Activated T-cell treated with anti-CD3 and anti-CD28 coated beads, Interleukin-2, amount 50 U/mL, for 4 hours (primary cell): ENCODE data around the gene NEDD4. TPM values are rescaled to one million over a fixed set of nuclear protein-coding genes. Genes with fewer than 3 reads are reported as not detected.
A peak's percentile ranks its signal among the peaks of the same experiment; 100 is the strongest.
"Not testable (repeated sequence)": the region's sequence is repeated elsewhere in the genome, so short reads cannot be mapped to it uniquely, and the experiment has no call there.

Experiments
- ATAC-seq, 2 donors: fragments of 200-7000 bp; cut with Tn5 transposase; one replicate each; pipeline ENCODE4 v1.10.0; 2021
- DNase-seq: peaks from one replicate; pipeline ENCODE4 v3.0.0-alpha.2; 2020
- H3K27me3 Mint-ChIP-seq: one replicate; pipeline ENCODE4 v1.8.0; 2021; ENCODE audit warnings: low read depth, mixed read lengths
- H3K36me3 Mint-ChIP-seq: one replicate; pipeline ENCODE4 v1.8.0; 2022; ENCODE audit warnings: mixed read lengths; ENCODE audit not compliant: insufficient read depth
- H3K4me1 Mint-ChIP-seq: one replicate; pipeline ENCODE4 v1.8.0; 2021; ENCODE audit warnings: low read depth, mixed read lengths
- H3K4me3 Mint-ChIP-seq: one replicate; pipeline ENCODE4 v1.8.0; 2021; ENCODE audit warnings: mild to moderate bottlenecking, moderate library complexity, mixed read lengths
- H3K9me3 Mint-ChIP-seq: one replicate; pipeline ENCODE4 v1.8.0; 2021; ENCODE audit warnings: mixed read lengths
- total RNA-seq, 3 donors: library from RNA; stranded (reverse); gene quantifications; one replicate each; pipeline ENCODE4 v1.2.1, GENCODE V29; 2021

The NEDD4 gene
- total RNA-seq, 3 donors from 2014 or later = 4.5 to 9.4 (median 8.0) TPM

DNA sequence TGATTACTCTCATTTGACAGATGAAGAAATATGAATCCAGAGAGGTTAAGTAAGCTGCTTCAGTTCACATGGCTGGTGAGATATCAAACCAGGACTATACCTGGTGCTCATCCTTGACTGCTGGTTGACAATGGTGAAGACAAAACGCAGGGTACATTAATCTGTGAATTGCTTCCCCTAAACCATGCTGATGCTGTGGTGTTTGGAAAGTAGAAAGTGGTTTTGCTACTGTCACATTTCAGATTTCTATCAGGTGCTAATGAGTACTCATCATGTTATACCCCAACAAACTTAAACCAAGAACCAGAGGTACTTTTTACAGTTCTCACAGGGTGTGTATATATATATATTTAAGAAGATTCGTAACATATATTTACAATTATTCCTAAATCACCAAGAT lies 165.5 kb downstream of the NEDD4 start:
- no peak overlapping the region for H3K4me3 Mint-ChIP-seq
- ATAC-seq = peak in 1 of 2 donors; percentile 25
- no peaks in the 10 kb centered on the region for H3K27me3 Mint-ChIP-seq

GRCh38 chr15:55827204-55827603 lies 166.2 kb downstream of the NEDD4 start:
- no peak for ATAC-seq
- Mint-ChIP-seq H3K4me3 (no peak overlapping the region), H3K4me1 (peaks cover 12% of the 10 kb centered on the region), H3K9me3 (no peaks in the 10 kb centered on the region), H3K36me3 (peaks cover 4% of the 10 kb centered on the region), H3K27me3 (no peaks in the 10 kb centered on the region)
- no peak for DNase-seq

More for the DNA sequence above, 165.5 kb downstream of the NEDD4 start:
- no peak for DNase-seq
- H3K36me3 Mint-ChIP-seq = peaks cover 4% of the 10 kb centered on the region
- peaks cover 12% of the 10 kb centered on the region for H3K4me1 Mint-ChIP-seq
- no peaks in the 10 kb centered on the region for H3K9me3 Mint-ChIP-seq

DNA sequence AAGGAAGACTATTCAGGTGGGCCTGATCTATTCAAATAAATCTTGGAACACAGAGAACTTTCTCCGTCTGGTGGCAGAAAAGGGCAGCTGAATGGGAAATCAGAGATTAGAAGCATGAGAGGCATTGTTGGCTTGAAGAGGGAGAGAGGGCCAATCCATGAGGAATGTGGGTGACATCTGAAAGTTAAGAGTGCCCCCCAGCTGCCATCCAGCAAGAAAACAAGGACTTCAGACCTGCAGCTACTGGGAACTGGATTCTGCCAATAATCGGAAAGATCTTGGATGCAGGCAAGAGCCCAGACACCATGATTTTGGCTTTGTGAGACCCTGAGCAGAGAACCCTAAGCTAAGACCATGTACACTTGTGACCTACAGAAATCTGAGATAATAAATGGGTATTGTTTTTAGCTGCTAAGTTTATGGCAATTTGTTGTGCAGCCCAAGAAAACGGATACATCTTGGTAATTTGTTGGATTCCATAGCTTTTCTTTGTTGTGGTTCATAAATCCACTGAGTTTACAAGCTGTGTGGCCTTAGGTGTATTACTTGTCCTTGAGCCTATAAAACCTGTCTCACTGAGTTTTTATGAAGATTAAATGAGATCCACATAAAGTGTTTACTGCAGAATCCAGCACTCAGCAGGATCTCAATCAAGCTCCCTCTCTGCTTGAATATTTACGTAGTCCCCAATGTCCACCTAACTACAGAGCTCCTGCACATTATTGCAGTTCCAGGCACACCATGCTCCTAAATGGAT lies 168.4 kb downstream of the NEDD4 start:
- no peak for ATAC-seq

DNA sequence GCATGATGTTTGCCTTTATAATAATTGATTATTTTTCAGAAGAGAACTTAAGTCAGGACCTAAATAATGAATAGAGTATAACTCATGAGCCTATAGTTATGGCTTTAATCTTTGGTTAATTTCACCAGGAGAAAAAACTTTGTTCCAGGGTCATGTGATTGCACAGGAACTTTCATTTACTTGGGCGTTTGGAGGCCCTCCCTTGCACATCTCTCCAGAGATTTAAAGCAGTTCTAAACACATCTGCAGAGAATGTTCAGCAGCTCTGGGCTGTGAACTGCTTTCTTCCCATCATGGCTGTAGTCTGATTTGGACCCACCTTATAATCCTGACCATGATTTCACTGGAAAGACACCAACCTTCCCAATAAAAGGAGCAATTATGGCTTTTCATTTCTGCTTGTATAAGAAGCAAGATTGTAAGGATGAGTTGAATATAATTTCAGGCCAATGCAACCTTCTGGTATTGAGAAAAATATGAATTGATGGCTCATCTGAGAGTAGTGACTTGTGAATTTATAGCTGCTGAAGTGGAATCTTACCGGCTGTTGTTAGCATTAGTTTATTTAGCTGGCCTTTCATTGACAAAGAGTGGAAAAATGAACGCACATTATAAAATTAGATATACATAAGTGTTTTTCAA lies 169.6 kb downstream of the NEDD4 start:
- no peaks in the 10 kb centered on the region for H3K36me3 Mint-ChIP-seq
- H3K9me3 Mint-ChIP-seq = no peaks in the 10 kb centered on the region
- H3K27me3 Mint-ChIP-seq = no peaks in the 10 kb centered on the region
- DNase-seq (no peak), ATAC-seq (no peak)
- H3K4me1 Mint-ChIP-seq = no peaks in the 10 kb centered on the region
- H3K4me3 Mint-ChIP-seq = no peak overlapping the region

More for the DNA sequence above, 168.4 kb downstream of the NEDD4 start:
- H3K36me3 Mint-ChIP-seq = no peaks in the 10 kb centered on the region
- no peak overlapping the region for H3K4me3 Mint-ChIP-seq
- peaks cover 6% of the 10 kb centered on the region for H3K4me1 Mint-ChIP-seq
- no peaks in the 10 kb centered on the region for H3K9me3 Mint-ChIP-seq
- no peaks in the 10 kb centered on the region for H3K27me3 Mint-ChIP-seq
- no peak for DNase-seq

DNA sequence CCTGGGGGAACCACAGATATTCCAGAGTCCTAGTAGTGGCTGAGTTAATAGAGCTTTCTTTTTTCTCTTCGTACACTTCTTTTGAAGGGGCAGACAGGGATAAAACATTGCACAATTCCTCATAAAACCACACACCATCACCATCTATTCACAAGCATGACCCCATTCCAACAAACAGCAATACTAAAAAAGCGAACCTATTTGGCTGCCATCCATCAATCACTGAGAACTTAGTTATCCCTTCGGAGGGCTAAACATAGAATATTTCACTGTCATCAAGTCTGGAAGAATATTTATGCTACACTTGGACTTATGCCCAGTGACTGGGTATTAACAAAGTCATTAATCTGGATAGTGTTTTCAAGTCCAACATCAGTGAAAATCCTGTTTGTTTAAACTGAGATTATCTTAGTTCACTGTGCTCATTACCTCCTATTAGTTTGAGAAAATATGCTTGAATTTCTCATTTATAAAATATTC lies 170.2 kb downstream of the NEDD4 start:
- Mint-ChIP-seq H3K4me3 (no peak overlapping the region), H3K4me1 (no peaks in the 10 kb centered on the region), H3K36me3 (no peaks in the 10 kb centered on the region), H3K9me3 (no peaks in the 10 kb centered on the region), H3K27me3 (no peaks in the 10 kb centered on the region)
- ATAC-seq (no peak), DNase-seq (no peak)

- H3K27me3 Mint-ChIP-seq, DNase-seq, H3K9me3 Mint-ChIP-seq, H3K4me3 Mint-ChIP-seq, H3K4me1 Mint-ChIP-seq, ATAC-seq, H3K36me3 Mint-ChIP-seq: not testable (repeated sequence)
These were observed 171.7 kb downstream of the NEDD4 start for GRCh38 chr15:55821740-55822139.

GRCh38 chr15:55820043-55820442 lies 173.4 kb downstream of the NEDD4 start:
- DNase-seq (no peak), ATAC-seq (no peak)
- Mint-ChIP-seq H3K27me3 (no peaks in the 10 kb centered on the region), H3K36me3 (no peaks in the 10 kb centered on the region), H3K9me3 (no peaks in the 10 kb centered on the region), H3K4me3 (no peak overlapping the region), H3K4me1 (no peaks in the 10 kb centered on the region)

DNA sequence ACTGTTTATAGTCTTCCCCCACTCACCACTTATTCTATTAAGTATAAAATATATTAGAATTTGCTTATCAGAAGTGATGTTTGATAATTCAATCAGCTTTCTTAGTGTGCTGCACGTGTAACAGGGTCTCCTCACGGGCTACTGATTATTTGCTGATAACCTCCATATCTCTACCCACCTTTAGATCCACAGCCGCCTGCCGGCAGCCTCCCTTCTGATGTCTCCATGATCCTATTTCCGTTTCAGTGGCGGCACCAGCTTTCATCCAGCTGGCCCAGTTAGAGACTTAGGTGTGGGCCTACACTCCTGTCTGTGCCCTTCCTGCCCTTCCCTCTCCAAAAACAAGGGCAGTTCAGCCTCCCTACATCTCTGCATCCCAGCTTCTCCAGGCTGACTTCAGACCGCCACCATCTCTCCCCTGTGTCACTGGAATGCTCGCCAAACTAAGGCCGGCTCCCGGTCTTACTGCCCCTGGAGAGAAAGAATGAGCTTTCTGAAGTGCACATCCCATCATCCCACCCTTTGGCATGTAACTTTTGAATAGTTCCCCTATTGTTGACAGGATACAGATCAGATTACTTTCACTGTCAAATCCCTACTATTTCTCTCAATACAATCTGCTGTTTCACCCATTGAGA lies 173.9 kb downstream of the NEDD4 start:
- no peak for ATAC-seq
- Mint-ChIP-seq H3K4me1 (no peaks in the 10 kb centered on the region), H3K4me3 (no peak overlapping the region)

DNA sequence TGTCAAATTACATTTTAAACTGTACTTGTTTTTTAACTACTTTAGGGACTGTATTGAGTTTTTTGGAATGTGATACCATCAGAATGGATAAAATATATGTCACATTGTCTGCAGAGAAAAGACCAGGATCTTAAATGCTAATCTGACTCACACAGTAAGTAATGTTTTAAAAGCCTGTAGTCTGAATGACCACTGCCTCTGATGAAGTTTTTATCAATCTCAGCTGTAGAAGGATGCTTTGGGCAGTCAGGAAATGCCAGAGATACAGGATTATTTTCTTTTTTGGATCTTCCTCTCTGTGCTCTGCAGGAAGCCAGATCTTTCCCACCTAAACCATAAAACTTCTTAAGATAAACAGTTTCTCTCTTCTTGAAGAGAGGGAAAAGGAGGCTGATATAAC lies 177.4 kb downstream of the NEDD4 start:
- Mint-ChIP-seq H3K4me1 (no peaks in the 10 kb centered on the region), H3K4me3 (no peak overlapping the region), H3K9me3 (no peaks in the 10 kb centered on the region), H3K27me3 (no peaks in the 10 kb centered on the region), H3K36me3 (no peaks in the 10 kb centered on the region)
- ATAC-seq (no peak), DNase-seq (no peak)

More for the DNA sequence above, 173.9 kb downstream of the NEDD4 start:
- H3K36me3 Mint-ChIP-seq = no peaks in the 10 kb centered on the region
- no peaks in the 10 kb centered on the region for H3K9me3 Mint-ChIP-seq
- no peaks in the 10 kb centered on the region for H3K27me3 Mint-ChIP-seq
- DNase-seq = no peak

DNA sequence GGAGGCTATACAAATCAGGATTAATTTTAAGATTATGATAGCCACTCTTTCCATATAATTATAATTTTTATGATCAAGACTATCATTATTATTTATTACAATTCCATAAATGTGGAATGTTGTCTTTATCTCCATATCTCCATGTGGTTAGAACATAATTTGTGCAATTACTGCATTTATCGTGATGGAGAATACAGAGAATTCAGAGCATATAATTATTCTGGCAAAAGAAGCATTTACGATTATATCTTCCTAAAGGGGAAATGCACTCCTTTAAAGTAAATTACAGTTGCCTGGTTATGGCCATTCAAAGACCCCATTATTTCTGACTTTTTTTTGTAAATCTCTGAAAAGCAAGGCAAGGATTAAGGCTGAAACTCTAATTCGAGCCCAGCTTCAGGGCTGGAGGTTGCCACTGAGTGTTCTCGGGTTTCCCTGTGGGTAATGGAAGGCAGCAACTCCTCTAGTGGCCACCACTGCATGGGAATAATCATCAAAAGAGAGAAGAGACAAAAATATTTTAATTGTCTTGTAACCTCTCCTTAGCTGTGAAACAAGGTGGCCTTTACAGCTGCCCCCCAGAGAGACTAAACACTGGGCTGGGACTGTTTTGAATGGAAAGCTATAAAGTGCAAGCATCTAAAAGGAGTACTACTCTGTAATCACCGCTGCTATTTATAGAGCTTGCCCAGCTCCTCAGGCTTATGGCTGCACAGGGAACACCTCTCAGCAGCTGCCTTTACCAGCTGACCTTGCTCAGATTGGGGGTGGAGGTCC lies 190.6 kb downstream of the NEDD4 start:
- DNase-seq = no peak

DNA sequence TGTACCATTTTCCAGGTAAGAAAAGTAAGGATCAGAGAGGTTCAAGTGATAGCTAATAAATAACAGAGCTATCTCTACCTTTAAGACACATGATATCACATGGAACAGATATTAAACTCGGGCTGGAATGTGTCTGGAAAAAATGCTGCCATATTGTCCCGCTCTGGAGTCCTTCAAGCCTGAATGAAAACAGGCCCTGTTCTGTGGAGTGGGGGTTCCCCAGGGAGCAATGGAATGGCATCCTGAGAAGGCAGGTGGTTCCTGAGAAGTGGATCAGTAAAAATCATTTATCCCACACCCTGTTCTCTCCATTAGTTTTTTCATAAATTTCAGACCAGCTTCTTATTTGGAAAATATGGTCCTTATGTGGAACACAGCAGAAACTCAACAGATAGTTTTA lies 193.2 kb downstream of the NEDD4 start:
- no peaks in the 10 kb centered on the region for H3K9me3 Mint-ChIP-seq
- DNase-seq (no peak), ATAC-seq (no peak)
- H3K4me1 Mint-ChIP-seq = no peaks in the 10 kb centered on the region
- no peak overlapping the region for H3K4me3 Mint-ChIP-seq
- no peaks in the 10 kb centered on the region for H3K36me3 Mint-ChIP-seq
- peaks cover 44% of the 10 kb centered on the region for H3K27me3 Mint-ChIP-seq

More for the DNA sequence above, 190.6 kb downstream of the NEDD4 start:
- Mint-ChIP-seq H3K9me3 (no peaks in the 10 kb centered on the region), H3K36me3 (no peaks in the 10 kb centered on the region), H3K4me3 (no peak overlapping the region), H3K4me1 (no peaks in the 10 kb centered on the region), H3K27me3 (peaks cover 28% of the 10 kb centered on the region)
- no peak for ATAC-seq

GRCh38 chr15:55799291-55800212 lies 193.9 kb downstream of the NEDD4 start:
- Mint-ChIP-seq H3K27me3 (peaks cover 37% of the 10 kb centered on the region), H3K4me1 (no peaks in the 10 kb centered on the region), H3K36me3 (no peaks in the 10 kb centered on the region), H3K4me3 (no peak overlapping the region), H3K9me3 (no peaks in the 10 kb centered on the region)
- no peak for ATAC-seq
- no peak for DNase-seq

DNA sequence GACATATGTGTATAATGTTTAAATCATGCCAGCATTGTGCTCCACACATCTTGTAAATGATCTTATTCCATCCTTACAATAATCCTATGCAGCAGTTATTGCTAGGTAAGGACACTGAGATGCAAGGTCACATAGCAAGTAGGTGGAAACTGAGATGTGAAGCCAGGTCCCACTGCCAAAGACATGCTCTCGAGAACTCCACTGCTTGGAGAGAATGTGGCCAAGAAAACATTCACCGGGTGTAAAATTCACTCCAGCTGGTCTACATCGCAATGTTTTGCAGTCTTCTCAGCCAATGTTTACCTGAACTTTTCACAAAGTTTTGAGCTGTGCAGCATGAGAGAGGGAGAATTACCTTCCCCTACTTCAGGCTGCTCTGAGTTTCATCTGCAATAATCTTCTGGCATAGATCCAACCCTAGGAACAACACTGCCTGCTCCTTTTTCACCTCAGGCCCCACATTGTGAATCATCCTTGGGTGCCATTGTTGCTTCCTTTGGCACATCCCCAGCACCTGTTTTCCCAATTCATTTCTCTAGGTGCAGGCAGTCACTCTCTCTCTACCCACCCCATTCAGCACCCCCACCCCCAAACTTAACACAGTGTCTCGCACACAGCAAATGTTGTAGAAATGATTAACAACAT lies 197.0 kb downstream of the NEDD4 start:
- Mint-ChIP-seq H3K9me3 (peaks cover 8% of the 10 kb centered on the region), H3K4me3 (no peak overlapping the region), H3K4me1 (no peaks in the 10 kb centered on the region), H3K36me3 (no peaks in the 10 kb centered on the region), H3K27me3 (peaks cover 27% of the 10 kb centered on the region)
- DNase-seq (no peak), ATAC-seq (no peak)
